HepG2 (cell line): ENCODE results near the gene KDM3B. TPM values are rescaled to one million over a fixed set of nuclear protein-coding genes. Genes with fewer than 3 reads are reported as not detected.

Experiments
- DDIT3 ChIP-seq: sonication (generic); formaldehyde crosslinking; IDR thresholded peaks from 2 replicates; pipeline ENCODE4 v1.4.0; 2020; ENCODE audit warnings: mild to moderate bottlenecking, missing genetic modification reagents
- DR1 ChIP-seq: sonication (generic); formaldehyde crosslinking; IDR thresholded peaks from 2 replicates; pipeline ENCODE4 v1.8.0; 2021; ENCODE audit warnings: mild to moderate bottlenecking, missing genetic modification reagents, inconsistent platforms
- FOXP1 ChIP-seq, 2 experiments: fragments of 450-650 bp in 1 of 2; IDR thresholded peaks; 2 replicates each; pipeline ENCODE4 v1.6.1; 2017 to 2018; ENCODE audit warnings: antibody characterized with exemption in 1 of 2
- IKZF5 ChIP-seq: IDR thresholded peaks from 2 replicates; pipeline ENCODE4 v1.6.1; 2018; ENCODE audit warnings: missing genetic modification reagents, mild to moderate bottlenecking, missing compliant biosample characterization
- KAT8 ChIP-seq: IDR thresholded peaks from 2 replicates; pipeline ENCODE4 v1.6.1; 2016; ENCODE audit warnings: missing genetic modification reagents, missing compliant biosample characterization
- MATR3 ChIP-seq: sonication (generic); formaldehyde crosslinking; IDR thresholded peaks from 2 replicates; pipeline ENCODE4 v1.4.0; 2020; ENCODE audit warnings: missing genetic modification reagents
- PRDM4 ChIP-seq: sonication (generic); formaldehyde crosslinking; IDR thresholded peaks from 2 replicates; pipeline ENCODE4 v1.9.0; 2021; ENCODE audit warnings: missing genetic modification reagents, borderline replicate concordance
- SALL2 ChIP-seq: sonication (generic); formaldehyde crosslinking; IDR thresholded peaks from 2 replicates; pipeline ENCODE4 v1.8.1; 2023; ENCODE audit warnings: mild to moderate bottlenecking, missing genetic modification reagents, inconsistent platforms
- SMYD3 ChIP-seq: sonication (generic); formaldehyde crosslinking; IDR thresholded peaks from 2 replicates; pipeline ENCODE4 v1.8.1; 2023; ENCODE audit warnings: mild to moderate bottlenecking, missing genetic modification reagents
- SUZ12 ChIP-seq: fragments of 150-350 bp; IDR thresholded peaks from 2 replicates; pipeline ENCODE4 v1.6.1; 2014; ENCODE audit warnings: low read depth, low read length
- TAF1 ChIP-seq: sonication (generic); formaldehyde crosslinking; IDR thresholded peaks from 2 replicates; pipeline ENCODE4 v1.4.0; 2020; ENCODE audit warnings: missing genetic modification reagents
- U2AF1 ChIP-seq: fragments of 200-400 bp; formaldehyde crosslinking; optimal IDR thresholded peaks from 2 replicates; pipeline ENCODE3; 2017; ENCODE audit warnings: mild to moderate bottlenecking, low read depth, low read length
- ZBTB20 ChIP-seq: sonication (generic); formaldehyde crosslinking; IDR thresholded peaks from 2 replicates; pipeline ENCODE4 v1.8.1; 2023; ENCODE audit warnings: missing genetic modification reagents, low read depth, mild to moderate bottlenecking, borderline replicate concordance
- ZBTB33 ChIP-seq: sonication (generic); formaldehyde crosslinking; IDR thresholded peaks from 2 replicates; pipeline ENCODE4 v1.4.0; 2020; ENCODE audit warnings: missing genetic modification reagents
- ZNF224 ChIP-seq: sonication (generic); formaldehyde crosslinking; IDR thresholded peaks from 2 replicates; pipeline ENCODE4 v1.5.0; 2020; ENCODE audit warnings: mild to moderate bottlenecking, missing genetic modification reagents
- ZNF235 ChIP-seq: sonication (generic); formaldehyde crosslinking; IDR thresholded peaks from 2 replicates; pipeline ENCODE4 v1.8.1; 2023; ENCODE audit warnings: mild to moderate bottlenecking, missing genetic modification reagents, borderline replicate concordance
- ZNF24 ChIP-seq: fragments of 450-650 bp; IDR thresholded peaks from 2 replicates; pipeline ENCODE4 v1.6.1; 2017; ENCODE audit warnings: antibody characterized with exemption, mild to moderate bottlenecking
- ZNF782 ChIP-seq: sonication (generic); formaldehyde crosslinking; IDR thresholded peaks from 2 replicates; pipeline ENCODE4 v1.4.0; 2020; ENCODE audit warnings: missing genetic modification reagents, mild to moderate bottlenecking, borderline replicate concordance
- polyA plus RNA-seq, 8 experiments: library from polyadenylated mRNA; depleted of rRNA in 3 of 8; stranded (reverse) in 7 of 8; unstranded in 1 of 8; fragments of >200 nt; fragmentation: Illumina TruSeq in 4 of 8; extraction: Trizol in 4 of 8; gene quantifications; 2 replicates each; pipeline versions ENCODE4 v1.2.1 to v1.2.3, GENCODE V29; 2011 to 2016; ENCODE audit warnings: low read depth in 4 of 8, missing spikeins in 1 of 8, mixed read lengths in 1 of 8; ENCODE audit not compliant: insufficient read depth in 1 of 8
- total RNA-seq, 5 experiments: library from RNA; depleted of rRNA; stranded (reverse); fragments of >200 nt; fragmentation: Illumina TruSeq; extraction: Trizol; gene quantifications; 2 replicates each; pipeline ENCODE4 v1.2.3, GENCODE V29; 2016; ENCODE audit warnings: low read depth in 1 of 5

The KDM3B gene
- total and polyA plus RNA-seq, 2 of the 13 experiments (the other 11 are each of a cell fraction or from before 2014, with no cell fraction given) = 19.7 to 34.3 TPM

GRCh38 chr5:138337685-138338410 lies 14.6 kb upstream of the KDM3B start, which contains the start of gene FAM53C (continued):
- TF ChIP-seq ZNF782 (peak; percentile 86), ZBTB33 (CRISPR knock-in tag) (peak; percentile 45; the same call in 1 of the 2 replicates), ZNF235 (CRISPR knock-in tag) (peak; percentile 73; the same call in 1 of the 2 replicates), IKZF5 (CRISPR knock-in tag) (peak; percentile 72), SALL2 (CRISPR knock-in tag) (peak; percentile 85), DR1 (peak; percentile 95), ZNF224 (no peak), ZBTB20 (CRISPR knock-in tag) (peak; percentile 70; the same call in 1 of the 2 replicates), DDIT3 (CRISPR knock-in tag) (no peak), ZNF24 (no peak), MATR3 (CRISPR knock-in tag) (no peak), FOXP1 (IDR thresholded peaks at IDR 0.05) (peak; percentile 77; the same call in 1 of the 2 replicates), FOXP1 (CRISPR knock-in tag; IDR thresholded peaks at IDR 0.05) (0 out of 2 replicates have a peak, but pooled peaks have one; percentile 3), U2AF1 (peak; percentile 96), SMYD3 (0 out of 2 replicates have a peak, but pooled peaks have one; percentile 29), KAT8 (CRISPR knock-in tag) (peak; percentile 78), TAF1 (CRISPR knock-in tag) (peak; percentile 99), SUZ12 (peak; percentile 46), PRDM4 (CRISPR knock-in tag) (no peak)
